22Rv1 (cell line): ENCODE measurements around the gene NELL1.

Source experiments
- CTCF ChIP-seq: fragments of 450-650 bp; IDR thresholded peaks from 2 replicates; pipeline ENCODE4 v1.5.1; 2017; ENCODE audit warnings: mild to moderate bottlenecking
- ZFX ChIP-seq: fragments of 450-650 bp; IDR thresholded peaks from 2 replicates; pipeline ENCODE4 v1.6.1; 2017; ENCODE audit warnings: antibody characterized with exemption, borderline replicate concordance

GRCh38 chr11:20671856-20672546 is 2.6 kb downstream of the NELL1 start:
- TF ChIP-seq CTCF (peak; percentile 10), ZFX (no peak)
